ENCODE data around the gene FAM120A.

FAM120A gene

DNA sequence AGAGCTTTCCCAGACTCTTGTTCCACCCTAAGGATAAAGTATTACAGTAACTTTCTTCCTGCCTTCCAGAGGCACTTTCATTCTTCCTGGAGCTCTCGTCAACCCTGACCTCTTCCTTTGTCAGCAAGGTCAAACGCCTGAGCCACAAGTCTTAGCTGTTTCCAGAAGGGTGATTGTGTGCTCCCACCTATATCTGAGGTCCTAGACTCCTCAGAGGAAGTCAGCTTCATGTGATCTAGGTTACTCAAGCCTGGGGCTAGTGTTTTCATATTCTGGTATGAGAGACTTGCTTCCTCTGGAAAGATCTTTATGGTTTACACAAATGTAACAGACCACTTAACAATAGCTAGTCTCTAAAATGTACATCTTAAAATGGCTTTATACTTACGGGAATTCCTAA, 5.4 kb upstream of the FAM120A start:
- no peak for DNase-seq (ENCODE audit: low read depth, low spot score)

GRCh38 chr9:93447655-93448054, 3.8 kb upstream of the FAM120A start:
- no peak for DNase-seq (ENCODE audit: low read depth, low spot score)

GRCh38 chr9:93451849-93452709, 594 bp downstream of the FAM120A start:
- peak; percentile 15 for DNase-seq (ENCODE audit: low read depth, low spot score)

GRCh38 chr9:93452710-93453046, 1.2 kb downstream of the FAM120A start:
- no peak for DNase-seq (ENCODE audit: low read depth, low spot score)

DNA sequence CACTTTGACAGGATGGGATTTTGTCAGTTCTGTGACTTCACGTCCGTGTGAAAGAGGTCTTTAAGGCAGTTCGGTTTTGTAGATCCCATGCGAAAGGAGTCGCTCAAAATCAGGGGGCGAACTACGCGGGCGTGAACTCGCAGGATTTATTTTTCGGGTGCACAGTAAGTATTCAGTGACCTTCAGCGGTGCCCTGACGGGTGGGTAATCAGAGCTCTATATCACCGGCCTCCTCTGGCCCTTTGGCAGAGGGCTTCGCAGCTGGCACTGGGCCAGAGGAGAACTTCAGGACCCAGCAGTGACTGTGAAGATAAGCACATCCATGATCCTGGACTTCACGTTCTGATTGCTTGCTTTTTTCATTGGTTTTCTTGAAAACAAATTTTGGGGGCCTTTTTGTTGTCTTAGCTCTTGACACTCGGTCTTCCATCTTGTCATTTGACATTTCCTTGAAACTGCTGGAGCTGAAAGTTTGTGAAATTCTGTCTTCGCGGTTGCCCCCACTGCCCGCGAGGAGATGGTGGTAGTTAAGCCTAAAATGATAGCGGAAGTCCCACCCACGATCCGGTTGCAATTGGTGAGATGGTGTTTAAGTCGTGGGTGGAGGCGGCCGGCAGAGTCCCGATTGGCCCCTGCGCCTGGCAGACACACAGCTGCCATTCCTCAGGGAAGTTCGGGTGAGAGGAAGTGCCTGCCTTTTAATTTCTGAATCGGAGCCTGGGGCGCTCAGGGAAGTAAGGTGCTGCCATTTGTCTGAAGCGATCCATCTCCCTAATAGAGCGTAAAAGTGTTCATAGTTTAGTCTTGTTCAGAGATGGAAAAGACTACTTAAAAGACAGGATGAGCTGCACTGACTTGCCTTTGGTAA, 1.8 kb downstream of the FAM120A start, which contains the start of gene FAM120AOS:
Gene FAM120AOS, minus strand, starts transcription at position 535 of the 868 bp plus-strand sequence. CDS start 872 bp downstream, outside the sequence.
- peak; percentile 73 for DNase-seq (ENCODE audit: low read depth, low spot score)

- no peak for DNase-seq (ENCODE audit: low read depth, low spot score)
These were observed 4.5 kb downstream of the FAM120A start for GRCh38 chr9:93456022-93456421.

DNA sequence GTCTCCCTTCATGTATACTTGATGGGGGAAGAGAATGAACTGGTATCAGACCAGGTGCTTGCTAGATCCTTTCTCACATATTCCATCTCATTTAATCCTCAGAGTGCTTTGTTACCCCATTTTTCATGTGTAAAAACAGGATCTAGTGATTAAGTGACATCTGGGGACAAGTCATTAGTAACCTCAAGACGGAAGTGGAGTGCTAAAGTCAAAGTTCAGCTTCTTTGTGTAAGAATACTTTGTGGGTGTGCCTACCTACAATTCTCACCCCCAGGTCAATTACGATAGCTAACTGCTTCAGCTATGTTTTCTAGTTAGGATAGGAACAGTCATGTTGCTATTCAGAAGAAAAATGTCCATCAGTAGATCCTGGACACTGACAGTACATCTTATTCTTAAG, 5.0 kb downstream of the FAM120A start:
- no peak for DNase-seq (ENCODE audit: low read depth, low spot score)

DNA sequence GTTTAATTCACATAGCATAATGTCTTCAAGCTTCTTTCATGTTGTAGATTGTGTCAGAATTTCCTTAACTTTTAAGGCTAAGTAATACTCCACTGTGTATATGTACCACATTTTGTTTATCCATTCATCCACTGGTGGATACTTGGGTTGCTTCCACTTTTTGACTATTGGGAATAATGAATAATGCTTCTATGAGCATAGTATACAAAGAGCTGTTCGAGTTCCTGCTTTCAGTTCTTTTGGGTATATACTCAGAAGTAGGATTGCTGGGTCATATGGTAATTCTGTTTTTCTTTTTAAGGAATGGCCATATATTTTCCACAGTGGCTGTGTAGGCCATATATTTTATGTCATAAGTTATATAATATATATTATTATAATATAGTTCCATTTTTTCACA, 5.5 kb downstream of the FAM120A start:
- no peak for DNase-seq (ENCODE audit: low read depth, low spot score)

DNA sequence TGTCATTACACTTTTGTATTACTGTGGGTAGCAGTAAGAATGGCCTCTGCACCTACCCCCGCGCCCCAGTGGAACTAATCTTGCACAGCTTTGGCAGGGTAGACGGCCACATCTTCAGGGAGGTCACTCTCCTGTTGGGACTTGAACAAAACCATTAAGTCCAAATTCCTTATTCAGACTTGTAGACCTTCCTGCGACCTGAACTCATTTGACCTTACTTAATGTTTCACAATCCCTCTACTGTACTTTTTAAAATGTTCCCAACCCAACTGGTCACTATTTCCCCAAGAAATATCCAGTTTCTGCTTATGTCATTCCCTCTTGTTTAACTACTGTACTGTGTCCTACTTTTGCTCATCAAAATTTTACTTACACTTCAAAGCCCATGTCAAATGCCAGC, 7.2 kb downstream of the FAM120A start:
- no peak for DNase-seq (ENCODE audit: low read depth, low spot score)

GRCh38 chr9:93459432-93459847, 8.0 kb downstream of the FAM120A start:
- no peak for DNase-seq (ENCODE audit: low read depth, low spot score)

- no peak for DNase-seq (ENCODE audit: low read depth, low spot score)
These were observed 9.4 kb downstream of the FAM120A start for GRCh38 chr9:93460689-93461413.

DNA sequence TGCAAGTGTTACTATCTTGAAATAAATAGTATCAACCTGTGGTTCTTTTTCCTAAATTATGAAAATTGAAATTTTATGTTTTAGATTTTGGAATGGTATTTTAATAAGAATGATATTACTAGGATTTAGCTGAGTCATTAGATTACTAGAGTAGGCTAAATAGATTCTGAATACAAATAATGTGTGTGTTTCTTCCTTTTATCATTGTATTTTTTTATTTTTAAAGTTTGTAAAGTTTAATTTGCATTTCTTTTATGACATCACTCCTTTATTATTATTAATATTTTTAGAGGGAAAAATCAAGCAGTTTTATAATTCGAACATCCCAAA, 9.9 kb downstream of the FAM120A start:
- no peak for DNase-seq (ENCODE audit: low read depth, low spot score)

DNA sequence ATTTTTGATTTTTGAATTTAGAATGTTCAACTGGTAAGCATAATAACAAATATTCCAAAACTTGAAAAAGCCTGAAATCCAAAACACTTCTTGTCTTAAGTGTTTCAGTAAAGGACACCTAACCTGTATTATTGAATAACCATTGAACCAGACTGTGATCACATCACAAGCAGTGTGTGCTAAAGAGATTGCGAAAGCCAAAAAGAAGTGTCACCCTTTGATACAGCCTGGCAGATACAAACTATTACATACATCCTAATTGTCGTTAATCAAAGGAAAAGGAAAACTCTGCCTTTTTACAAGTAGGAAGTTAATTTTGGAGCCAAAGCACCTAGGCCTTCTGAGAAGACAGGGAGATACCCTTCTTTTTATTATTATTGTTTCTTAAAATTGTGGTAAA, 10.3 kb downstream of the FAM120A start:
- no peak for DNase-seq (ENCODE audit: low read depth, low spot score)

DNA sequence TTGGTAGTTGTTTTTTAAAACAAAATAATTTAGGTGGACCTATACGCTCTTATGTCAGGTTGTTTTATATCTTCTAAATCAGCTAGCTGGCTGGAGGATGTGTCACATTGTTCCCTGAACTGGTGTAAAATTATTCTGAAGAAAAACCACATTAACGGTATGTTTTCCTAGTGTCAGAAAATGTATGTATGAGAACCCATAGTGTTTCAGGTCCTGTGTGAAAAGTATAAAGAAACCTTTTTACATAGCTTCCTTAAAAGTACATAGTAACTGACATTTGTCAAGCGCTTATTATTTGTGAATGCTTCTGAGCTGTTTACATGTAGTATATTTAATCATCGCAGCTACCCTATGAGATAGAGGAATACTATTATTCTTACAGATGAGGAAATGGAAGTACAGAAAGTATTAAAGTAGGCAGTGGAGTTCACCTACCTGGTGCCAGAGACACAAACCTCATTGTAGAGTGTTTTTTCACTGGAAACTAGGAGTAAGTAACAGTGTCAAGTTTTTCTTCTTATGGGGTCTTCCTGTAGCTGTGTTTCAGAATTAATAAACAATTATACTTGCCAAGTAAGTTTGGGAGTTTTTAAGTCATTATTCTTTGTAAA, 12.3 kb downstream of the FAM120A start:
- DNase-seq (ENCODE audit: low read depth, low spot score): no peak

DNA sequence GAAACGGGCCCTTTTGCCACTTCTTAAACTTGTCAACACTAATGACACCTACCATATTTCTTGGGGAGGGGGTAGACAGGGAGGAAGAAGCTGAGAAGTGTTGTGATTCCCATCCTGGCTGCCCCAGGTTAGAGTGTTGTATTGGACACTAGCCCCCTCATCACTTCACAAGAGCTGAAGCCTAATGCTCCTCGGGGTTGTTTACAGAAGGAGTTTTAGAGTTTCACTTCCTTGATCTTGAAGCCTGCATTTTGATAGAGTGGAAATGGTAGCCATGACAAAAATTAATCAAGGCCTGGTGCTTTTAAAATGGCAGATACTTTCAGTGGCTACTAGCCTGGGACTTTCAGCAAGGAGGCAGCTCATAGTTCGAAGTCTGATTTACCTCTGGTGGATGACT, 12.9 kb downstream of the FAM120A start:
- no peak for DNase-seq (ENCODE audit: low read depth, low spot score)

DNA sequence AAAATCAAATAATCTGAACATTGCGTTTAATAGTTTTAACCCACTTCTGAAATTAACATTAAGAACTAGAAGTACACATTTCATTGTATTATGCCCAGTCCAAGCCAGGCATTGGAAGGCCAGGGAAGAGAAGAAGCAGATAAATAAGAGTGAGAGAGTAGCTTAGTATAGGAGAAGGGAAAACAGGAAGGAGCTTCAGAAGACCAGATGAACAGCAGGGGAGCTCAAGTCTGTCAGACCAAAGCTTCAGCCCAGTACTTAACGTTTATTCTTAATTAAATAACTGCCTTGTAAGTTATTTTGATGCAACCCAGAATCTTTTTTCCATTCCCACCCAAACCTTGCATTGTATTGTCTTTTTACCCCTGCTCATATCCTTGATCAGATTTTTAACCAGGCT, 13.4 kb downstream of the FAM120A start:
- no peak for DNase-seq (ENCODE audit: low read depth, low spot score)

DNA sequence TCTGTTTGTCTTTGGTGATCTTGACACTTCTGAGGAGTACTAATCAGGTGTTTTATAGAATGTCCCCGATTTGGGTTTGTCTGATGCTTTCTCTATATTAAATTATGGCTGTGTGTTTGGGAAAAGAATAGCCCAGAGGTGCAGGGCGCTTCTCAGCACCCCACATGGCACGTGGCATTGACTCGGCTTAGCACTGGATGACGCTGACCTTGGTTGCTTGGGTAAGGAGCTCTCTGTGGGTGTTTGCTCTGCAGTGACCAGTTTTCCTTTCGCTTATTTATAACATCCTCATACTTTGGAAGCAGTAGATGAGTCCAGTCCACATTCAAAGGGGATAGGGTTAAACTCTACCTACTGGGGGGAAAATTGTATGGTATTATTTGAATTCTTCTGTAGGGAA, 14.4 kb downstream of the FAM120A start:
- no peak for DNase-seq (ENCODE audit: low read depth, low spot score)

DNA sequence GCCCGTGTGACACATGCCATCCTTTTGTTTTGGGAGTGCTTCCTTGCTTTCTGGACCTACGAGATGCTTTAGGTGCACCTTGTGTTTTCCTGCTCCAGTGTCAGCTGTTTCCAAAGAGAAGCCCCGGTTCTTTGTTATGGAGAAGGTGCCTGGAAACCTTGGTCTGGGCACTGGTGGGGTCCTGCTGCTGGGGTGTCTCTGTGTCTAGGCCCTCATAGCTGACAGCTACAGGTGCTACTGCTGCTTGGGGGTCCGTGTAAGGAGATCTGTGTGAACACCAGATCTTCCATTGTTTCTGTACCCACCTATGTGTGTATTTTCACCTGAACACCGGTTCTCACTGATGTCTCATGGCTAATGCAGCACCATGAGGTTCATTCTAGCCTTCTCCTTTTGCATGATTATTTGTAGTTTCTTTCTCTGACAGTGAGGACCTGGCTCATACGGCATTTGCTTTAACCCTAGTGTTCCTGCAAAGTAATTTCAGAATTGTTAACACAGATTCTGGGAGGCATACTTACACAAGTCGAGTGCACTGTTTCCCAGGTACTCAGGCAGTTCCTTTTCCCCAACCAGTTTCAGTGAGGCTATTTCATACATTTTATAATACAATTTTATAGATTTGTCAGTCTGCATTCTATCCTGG, 15.1 kb downstream of the FAM120A start:
- no peak for DNase-seq (ENCODE audit: low read depth, low spot score)

GRCh38 chr9:93467062-93467416, 15.6 kb downstream of the FAM120A start:
- no peak for DNase-seq (ENCODE audit: low read depth, low spot score)

DNA sequence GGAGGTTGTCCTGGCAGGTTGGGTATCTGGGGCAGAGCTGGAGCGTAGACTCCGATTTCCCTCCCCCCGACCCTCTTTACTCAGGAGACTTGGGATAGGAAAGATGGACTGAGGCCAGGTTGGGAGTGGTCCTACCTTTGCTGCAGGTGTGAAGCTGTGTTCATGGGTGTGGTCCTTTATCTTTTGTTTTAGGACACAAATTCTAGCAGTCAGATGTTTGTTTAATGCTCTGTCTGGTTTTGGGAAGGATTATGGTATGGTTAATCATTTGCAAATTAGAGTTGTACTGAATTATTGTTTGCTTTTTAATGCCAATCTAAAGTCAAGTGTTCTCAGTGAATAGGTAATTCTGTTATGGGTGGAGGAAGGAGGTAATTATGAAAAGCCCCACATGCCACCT, 16.0 kb downstream of the FAM120A start:
- no peak for DNase-seq (ENCODE audit: low read depth, low spot score)

DNA sequence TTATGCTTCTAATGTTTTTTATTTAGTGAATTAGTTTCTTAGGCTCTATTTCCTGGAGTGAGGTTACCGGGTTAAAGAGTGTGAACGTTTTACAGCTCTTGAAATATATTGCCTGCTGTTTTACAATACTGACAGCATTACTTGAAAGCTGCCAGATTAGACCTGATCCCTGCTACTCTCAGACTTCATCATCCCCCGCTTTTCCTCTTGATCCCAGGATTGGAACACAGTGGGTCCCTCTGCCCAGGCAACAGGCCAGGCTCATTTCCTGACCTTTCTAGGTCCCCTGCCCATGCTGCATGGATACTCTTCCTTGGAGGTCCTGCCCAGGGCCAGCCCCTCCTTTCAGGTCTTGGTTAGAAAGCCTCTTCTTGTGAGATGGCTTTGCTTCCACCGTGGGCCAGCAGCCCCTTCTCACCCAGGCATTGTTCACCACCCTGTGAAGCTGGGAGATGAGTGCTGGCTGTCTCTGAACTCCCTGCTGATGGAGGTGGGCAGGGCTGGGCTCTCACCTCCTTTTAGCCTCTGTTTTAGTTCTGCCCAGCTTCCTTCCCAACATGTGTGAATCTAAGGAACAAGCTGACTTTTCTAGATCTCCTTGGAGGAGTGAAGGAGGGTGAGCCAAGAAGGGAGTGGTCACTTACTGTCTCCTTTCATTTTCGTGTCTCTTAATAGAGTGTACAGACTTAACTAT, 17.4 kb downstream of the FAM120A start:
- no peak for DNase-seq (ENCODE audit: low read depth, low spot score)

All from activated CD4-positive, CD25-positive, alpha-beta regulatory T cell treated with anti-CD3 and anti-CD28 coated beads, Interleukin-2, amount 50 U/mL, for 16 hours (primary cell).